Ishikawa (cell line): ENCODE measurements around the gene GMNN.

ENCODE experiments used
- CEBPB ChIP-seq: IDR thresholded peaks from 2 replicates; pipeline ENCODE4 v1.6.1; 2012
- CREB1 ChIP-seq: IDR thresholded peaks from 2 replicates; pipeline ENCODE4 v1.6.1; 2012; ENCODE audit warnings: low read depth
- EGR1 ChIP-seq: IDR thresholded peaks from 2 replicates; pipeline ENCODE4 v1.6.1; 2012
- EP300 ChIP-seq: IDR thresholded peaks from 2 replicates; pipeline ENCODE4 v1.6.1; 2012; ENCODE audit warnings: borderline replicate concordance
- FOXM1 ChIP-seq: IDR thresholded peaks from 2 replicates; pipeline ENCODE4 v1.6.1; 2012; ENCODE audit warnings: low read depth, borderline replicate concordance
- MAX ChIP-seq: IDR thresholded peaks from 2 replicates; pipeline ENCODE4 v1.6.1; 2012
- NFIC ChIP-seq: IDR thresholded peaks from 2 replicates; pipeline ENCODE4 v1.6.1; 2012
- RAD21 ChIP-seq: IDR thresholded peaks from 2 replicates; pipeline ENCODE4 v1.6.1; 2012; ENCODE audit warnings: low read depth
- REST ChIP-seq: IDR thresholded peaks from 2 replicates; pipeline ENCODE4 v1.6.1; 2012; ENCODE audit warnings: low read depth, mild to moderate bottlenecking
- TAF1 ChIP-seq: IDR thresholded peaks from 2 replicates; pipeline ENCODE4 v1.6.1; 2012; ENCODE audit warnings: low read depth, mild to moderate bottlenecking
- TCF12 ChIP-seq: IDR thresholded peaks from 2 replicates; pipeline ENCODE4 v1.6.1; 2012; ENCODE audit warnings: low read depth
- TEAD4 ChIP-seq: IDR thresholded peaks from 2 replicates; pipeline ENCODE4 v1.6.1; 2012
- USF1 ChIP-seq: IDR thresholded peaks from 2 replicates; pipeline ENCODE4 v1.6.1; 2012
- YY1 ChIP-seq: IDR thresholded peaks from 2 replicates; pipeline ENCODE4 v1.6.1; 2012; ENCODE audit warnings: low read depth
- ZBTB7A ChIP-seq: IDR thresholded peaks from 2 replicates; pipeline ENCODE4 v1.6.1; 2012; ENCODE audit warnings: low read depth

The GMNN gene

GRCh38 chr6:24799541-24799915, 24.8 kb downstream of the GMNN start:
- TF ChIP-seq EGR1 (no peak), FOXM1 (no peak), MAX (no peak), YY1 (no peak), TCF12 (no peak), TAF1 (no peak), NFIC (no peak), RAD21 (no peak), REST (no peak), USF1 (no peak), TEAD4 (no peak), EP300 (no peak), CREB1 (no peak), CEBPB (no peak), ZBTB7A (no peak)

GRCh38 chr6:24802271-24803059, 27.7 kb downstream of the GMNN start:
- TF ChIP-seq USF1, result no peak
- no peak for TF ChIP-seq TEAD4
- TF ChIP-seq EGR1, result no peak
- no peak for TF ChIP-seq TCF12

GRCh38 chr6:24807584-24807983, 32.8 kb downstream of the GMNN start:
- TF ChIP-seq CEBPB (no peak), EP300 (no peak), REST (no peak), YY1 (no peak), MAX (no peak), FOXM1 (no peak), TAF1 (no peak), TEAD4 (no peak), ZBTB7A (no peak), CREB1 (no peak), TCF12 (no peak), RAD21 (no peak), EGR1 (no peak), NFIC (no peak), USF1 (no peak)

GRCh38 chr6:24809728-24810127, 35.0 kb downstream of the GMNN start:
- TF ChIP-seq FOXM1 (no peak), ZBTB7A (no peak), EP300 (no peak), NFIC (no peak), CREB1 (no peak), TAF1 (no peak), EGR1 (no peak), CEBPB (no peak), RAD21 (no peak), REST (no peak), MAX (no peak), YY1 (no peak)
